ENCODE measurements around the gene MRI1. TPM values are rescaled to one million over a fixed set of nuclear protein-coding genes. Genes with fewer than 3 reads are reported as not detected.
A peak's percentile ranks its signal among the peaks of the same experiment; 100 is the strongest.

Gene MRI1
- total RNA-seq, 6 donors from 2014 or later: 29.4 to 155 (median 42.3) TPM

DNA sequence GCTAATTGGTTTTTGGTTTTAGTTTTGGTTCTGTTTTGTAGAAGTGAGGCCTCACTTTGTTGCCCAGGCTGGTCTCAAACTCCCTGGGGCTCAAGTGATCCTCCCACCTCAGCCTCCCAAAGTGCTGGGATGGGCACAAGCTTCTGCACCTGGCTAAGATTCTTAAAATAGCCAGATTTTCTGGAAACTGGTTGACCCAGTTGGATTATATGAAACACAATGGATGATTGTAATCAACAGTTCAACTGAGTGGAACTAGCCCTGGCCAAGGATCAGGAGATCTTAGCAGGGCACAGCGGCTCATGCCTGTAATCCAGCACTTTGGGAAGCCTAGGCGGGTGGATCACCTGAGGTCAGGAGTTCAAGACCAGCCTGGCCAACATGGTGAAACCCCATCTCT lies 29.6 kb upstream of the MRI1 start:
- Histone ChIP-seq H3K4me3 (no peak overlapping the region), H3K27ac (no peak overlapping the region), H3K4me1 (peaks cover 12 to 23% (median 19%) of the 10 kb centered on the region in 4 donors), H3K9me3 (no peaks in the 10 kb centered on the region), H3K36me3 (peaks cover 0 to 4% (median 0%) of the 10 kb centered on the region in 4 donors), H3K27me3 (no peaks in the 10 kb centered on the region)
- DNase-seq (no peak), ATAC-seq (ENCODE audit: low FRiP score in 2 of 2) (no peak)
- TF ChIP-seq, protein P1, sequence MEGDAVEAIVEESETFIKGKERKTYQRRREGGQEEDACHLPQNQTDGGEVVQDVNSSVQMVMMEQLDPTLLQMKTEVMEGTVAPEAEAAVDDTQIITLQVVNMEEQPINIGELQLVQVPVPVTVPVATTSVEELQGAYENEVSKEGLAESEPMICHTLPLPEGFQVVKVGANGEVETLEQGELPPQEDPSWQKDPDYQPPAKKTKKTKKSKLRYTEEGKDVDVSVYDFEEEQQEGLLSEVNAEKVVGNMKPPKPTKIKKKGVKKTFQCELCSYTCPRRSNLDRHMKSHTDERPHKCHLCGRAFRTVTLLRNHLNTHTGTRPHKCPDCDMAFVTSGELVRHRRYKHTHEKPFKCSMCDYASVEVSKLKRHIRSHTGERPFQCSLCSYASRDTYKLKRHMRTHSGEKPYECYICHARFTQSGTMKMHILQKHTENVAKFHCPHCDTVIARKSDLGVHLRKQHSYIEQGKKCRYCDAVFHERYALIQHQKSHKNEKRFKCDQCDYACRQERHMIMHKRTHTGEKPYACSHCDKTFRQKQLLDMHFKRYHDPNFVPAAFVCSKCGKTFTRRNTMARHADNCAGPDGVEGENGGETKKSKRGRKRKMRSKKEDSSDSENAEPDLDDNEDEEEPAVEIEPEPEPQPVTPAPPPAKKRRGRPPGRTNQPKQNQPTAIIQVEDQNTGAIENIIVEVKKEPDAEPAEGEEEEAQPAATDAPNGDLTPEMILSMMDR (IDR thresholded peaks at IDR 0.05): no peak
- TF ChIP-seq POLR2AphosphoS5 (IDR thresholded peaks at IDR 0.05): no peak
- no peak for TF ChIP-seq EP300 (IDR thresholded peaks at IDR 0.05)
- TF ChIP-seq POLR2A (IDR thresholded peaks at IDR 0.05): no peak
- WGBS, 2 donors: 94 to 96% methylated on average over 2 of the region's 2 CpGs

DNA sequence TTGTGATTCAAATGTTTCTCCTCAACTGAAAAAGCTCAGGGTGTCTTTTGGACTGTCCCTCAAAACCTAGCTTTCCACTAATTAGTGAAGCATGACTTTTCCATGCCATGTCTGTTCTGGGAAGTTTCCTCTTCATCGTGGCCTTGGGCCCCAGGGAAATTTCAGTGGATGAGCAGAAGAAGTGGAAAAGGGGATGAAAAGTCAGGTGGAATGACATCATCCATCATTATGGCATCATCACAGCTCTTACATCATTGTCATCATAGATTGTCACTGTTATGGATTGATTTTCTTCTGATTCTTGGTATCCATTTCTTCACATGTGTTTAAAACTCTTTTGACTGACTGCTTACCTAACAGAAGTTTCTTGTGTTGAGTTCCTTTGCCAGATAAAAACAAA lies 26.2 kb upstream of the MRI1 start:
- no peaks in the 10 kb centered on the region for H3K27me3 ChIP-seq
- H3K27ac ChIP-seq: no peak overlapping the region
- WGBS, 2 donors: 92 to 95% methylated on average over 1 of the region's 1 CpG
- no peak for ATAC-seq (ENCODE audit: low FRiP score in 2 of 2)
- H3K9me3 ChIP-seq: no peaks in the 10 kb centered on the region
- peaks cover 0 to 2% (median 0%) of the 10 kb centered on the region in 4 donors for H3K4me1 ChIP-seq
- no peak for TF ChIP-seq EP300 (IDR thresholded peaks at IDR 0.05)
- TF ChIP-seq POLR2AphosphoS5 (IDR thresholded peaks at IDR 0.05): no peak
- TF ChIP-seq POLR2A (IDR thresholded peaks at IDR 0.05): no peak
- TF ChIP-seq, protein P1 (IDR thresholded peaks at IDR 0.05): no peak
- peaks cover 0 to 4% (median 0%) of the 10 kb centered on the region in 4 donors for H3K36me3 ChIP-seq
- DNase-seq: no peak
- H3K4me3 ChIP-seq: no peak overlapping the region

DNA sequence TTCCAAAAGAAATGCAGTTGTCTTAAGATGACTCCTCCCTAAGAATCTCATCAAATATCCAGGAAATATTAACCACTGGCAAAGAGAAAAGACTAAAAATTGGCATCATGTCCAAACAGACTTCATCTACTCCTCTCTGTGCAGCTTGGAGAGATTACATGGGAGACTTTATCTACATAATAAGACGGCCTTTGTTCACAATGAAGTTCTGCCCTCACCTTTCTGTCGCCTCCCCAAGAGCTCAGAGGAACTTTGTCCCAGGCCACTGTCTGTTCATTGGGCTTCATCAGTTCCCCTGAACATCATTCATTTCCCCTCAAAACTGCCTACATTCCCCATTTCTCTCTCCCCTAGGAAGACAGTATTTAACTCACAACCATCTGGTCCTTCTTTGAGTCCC lies 22.4 kb upstream of the MRI1 start:
- ATAC-seq (ENCODE audit: low FRiP score in 2 of 2): no peak
- H3K4me1 ChIP-seq: peaks cover 0 to 11% (median 0%) of the 10 kb centered on the region in 4 donors

DNA sequence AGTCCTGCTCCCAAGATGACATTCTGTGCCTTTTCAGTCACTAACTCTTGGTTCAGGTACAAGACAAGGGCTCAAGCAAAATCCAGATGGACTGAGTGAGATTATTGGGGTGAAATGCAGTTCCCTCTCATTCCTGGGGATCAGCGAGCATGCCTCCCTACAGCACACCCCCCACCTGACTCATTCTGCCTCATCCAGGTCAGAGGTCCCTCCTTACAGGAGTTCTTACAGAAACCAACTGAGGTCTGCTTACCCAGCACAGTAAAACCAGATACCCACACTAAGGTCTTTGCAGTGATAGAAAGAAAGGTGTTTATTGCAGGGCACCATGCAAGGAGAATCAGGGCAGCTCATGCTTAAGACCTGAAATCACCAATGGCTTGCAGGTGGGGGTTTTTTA lies 21.6 kb upstream of the MRI1 start:
- DNase-seq (no peak), ATAC-seq (ENCODE audit: low FRiP score in 2 of 2) (no peak)
- Histone ChIP-seq H3K36me3 (no peaks in the 10 kb centered on the region), H3K9me3 (no peaks in the 10 kb centered on the region), H3K4me1 (peaks cover 0 to 14% (median 2%) of the 10 kb centered on the region in 4 donors), H3K4me3 (no peak overlapping the region), H3K27me3 (no peaks in the 10 kb centered on the region), H3K27ac (peak overlapping the region in 1 of 4 donors; percentile 52)
- WGBS, 2 donors: 92 to 100% methylated on average over 1 of the region's 1 CpG
- TF ChIP-seq POLR2A (IDR thresholded peaks at IDR 0.05): no peak
- no peak for TF ChIP-seq POLR2AphosphoS5 (IDR thresholded peaks at IDR 0.05)
- TF ChIP-seq, protein P1 (IDR thresholded peaks at IDR 0.05): no peak
- TF ChIP-seq EP300 (IDR thresholded peaks at IDR 0.05): no peak

More for the DNA sequence above, 22.4 kb upstream of the MRI1 start:
- H3K27ac ChIP-seq: no peak overlapping the region
- no peaks in the 10 kb centered on the region for H3K27me3 ChIP-seq
- TF ChIP-seq, protein P1 (IDR thresholded peaks at IDR 0.05): no peak
- TF ChIP-seq POLR2A (IDR thresholded peaks at IDR 0.05): no peak
- no peak for TF ChIP-seq POLR2AphosphoS5 (IDR thresholded peaks at IDR 0.05)
- TF ChIP-seq EP300 (IDR thresholded peaks at IDR 0.05): no peak
- H3K36me3 ChIP-seq: no peaks in the 10 kb centered on the region
- no peaks in the 10 kb centered on the region for H3K9me3 ChIP-seq
- no peak for DNase-seq
- 83 to 90% methylated on average over 2 of the region's 2 CpGs for WGBS, 2 donors
- H3K4me3 ChIP-seq: no peak overlapping the region

DNA sequence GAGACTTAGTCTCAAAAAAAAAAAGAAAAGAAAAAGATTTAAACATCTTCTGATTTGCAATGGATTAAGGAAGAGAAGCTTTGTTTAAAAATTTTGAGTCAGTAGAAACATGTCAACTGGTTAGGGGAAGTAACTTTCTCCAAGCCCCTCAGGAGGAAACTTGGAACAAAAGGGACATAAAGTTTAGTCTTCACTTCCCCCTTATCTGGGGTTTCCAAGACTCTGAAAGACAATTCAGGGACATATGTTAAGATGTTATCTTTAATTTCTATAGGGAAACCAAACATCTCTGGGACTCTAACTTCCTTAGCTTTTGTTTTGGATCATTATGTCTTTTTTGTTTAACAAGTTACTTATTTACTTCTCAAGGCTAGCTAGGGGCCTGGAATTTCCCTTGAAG lies 20.1 kb upstream of the MRI1 start:
- Histone ChIP-seq H3K36me3 (no peaks in the 10 kb centered on the region), H3K27ac (peak overlapping the region; percentile 28 to 60 (median 52)), H3K9me3 (no peaks in the 10 kb centered on the region), H3K27me3 (no peaks in the 10 kb centered on the region), H3K4me3 (no peak overlapping the region), H3K4me1 (peaks cover 9 to 23% (median 10%) of the 10 kb centered on the region in 4 donors)
- TF ChIP-seq POLR2AphosphoS5 (IDR thresholded peaks at IDR 0.05) (no peak), EP300 (IDR thresholded peaks at IDR 0.05) (no peak), POLR2A (IDR thresholded peaks at IDR 0.05) (no peak)
- TF ChIP-seq, protein P1 (IDR thresholded peaks at IDR 0.05): no peak
- no peak for DNase-seq
- no peak for ATAC-seq (ENCODE audit: low FRiP score in 2 of 2)
